ENCODE data around the gene FOXO3.

The FOXO3 gene

DNA sequence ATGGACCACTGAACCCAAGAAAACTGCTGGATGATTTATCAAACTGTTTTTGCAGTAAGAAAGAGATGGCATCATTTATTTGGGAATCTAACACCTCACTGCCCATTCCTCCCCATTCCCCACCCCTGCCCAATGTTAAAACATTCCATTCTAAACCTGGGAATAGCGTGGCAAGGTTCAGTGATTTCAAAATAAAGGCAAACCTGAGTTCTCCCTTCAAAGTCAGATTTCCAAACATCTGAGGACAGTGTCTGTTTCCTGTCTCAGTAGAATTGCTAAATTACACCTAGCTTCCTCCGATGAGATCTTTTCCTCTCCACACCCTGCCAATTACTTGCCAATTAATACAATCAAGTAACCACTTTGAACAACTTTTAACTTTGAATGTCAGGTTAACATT, 160.1 kb downstream of the FOXO3 start:
- FAIRE-seq: no peak

DNA sequence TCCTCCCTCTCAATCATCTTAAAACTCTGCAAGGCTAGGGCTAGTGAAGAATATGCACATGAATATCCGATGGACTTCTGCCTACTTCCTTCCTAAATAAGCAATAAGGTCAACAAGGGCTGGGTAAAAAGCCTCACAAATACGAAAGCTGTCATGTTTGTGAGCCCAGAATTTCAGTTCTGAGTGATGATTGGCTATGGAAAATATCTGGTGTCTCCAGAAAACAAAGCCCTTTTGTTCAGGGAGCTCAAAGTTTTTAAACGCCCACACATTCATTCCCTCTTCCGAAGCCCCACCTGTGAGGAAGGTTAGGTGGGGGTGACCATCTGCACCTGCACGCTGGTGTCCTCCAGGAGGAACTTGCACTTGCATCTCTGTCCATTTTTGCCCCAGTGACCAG, 160.6 kb downstream of the FOXO3 start:
- no peak for FAIRE-seq

DNA sequence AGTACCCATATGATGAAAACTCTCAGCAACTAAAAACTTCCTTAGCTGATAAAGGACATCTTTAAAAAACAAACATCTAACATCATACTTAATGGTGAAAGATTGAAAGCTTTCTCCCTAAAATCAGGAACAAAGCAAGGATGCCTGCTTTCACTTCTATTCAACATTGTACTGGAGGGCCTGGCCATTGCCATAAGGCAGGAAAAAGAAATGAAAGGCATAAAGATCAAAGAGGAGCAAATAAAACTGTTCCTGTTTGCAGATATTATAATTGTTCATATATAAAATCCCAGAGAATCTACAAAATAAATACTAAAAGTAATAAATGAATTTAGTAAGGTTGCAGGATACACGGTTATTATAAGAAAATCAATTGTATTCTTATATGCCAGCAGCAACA, 162.9 kb downstream of the FOXO3 start:
- FAIRE-seq: no peak

DNA sequence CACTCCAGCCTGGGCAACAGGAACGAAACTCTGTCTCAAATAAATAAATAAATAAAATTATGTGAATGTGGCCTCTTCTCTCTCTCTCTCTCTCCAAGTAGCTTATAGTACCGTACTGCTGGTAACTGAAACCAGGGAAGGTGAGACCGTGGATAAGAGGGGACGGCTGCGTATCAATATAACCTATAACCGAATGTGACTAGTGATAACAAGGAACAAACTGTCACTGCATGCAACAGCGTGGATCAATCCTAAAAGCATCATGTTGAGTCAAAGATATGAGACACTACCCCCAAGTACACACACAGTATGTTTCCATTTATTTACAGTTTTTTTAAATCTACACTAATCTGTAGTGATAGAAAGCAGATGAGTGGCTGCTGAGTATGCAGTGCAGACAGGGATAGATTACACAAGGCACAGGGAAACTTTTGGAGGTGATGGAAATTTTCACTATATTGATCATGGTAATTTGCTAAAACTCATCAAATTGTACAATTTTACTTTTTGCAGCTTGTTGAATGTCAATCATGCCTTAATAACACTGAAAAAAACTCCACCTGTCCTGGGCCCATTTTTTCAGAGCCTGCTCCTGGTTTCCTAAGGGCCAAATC, 166.1 kb downstream of the FOXO3 start:
- no peak for FAIRE-seq

DNA sequence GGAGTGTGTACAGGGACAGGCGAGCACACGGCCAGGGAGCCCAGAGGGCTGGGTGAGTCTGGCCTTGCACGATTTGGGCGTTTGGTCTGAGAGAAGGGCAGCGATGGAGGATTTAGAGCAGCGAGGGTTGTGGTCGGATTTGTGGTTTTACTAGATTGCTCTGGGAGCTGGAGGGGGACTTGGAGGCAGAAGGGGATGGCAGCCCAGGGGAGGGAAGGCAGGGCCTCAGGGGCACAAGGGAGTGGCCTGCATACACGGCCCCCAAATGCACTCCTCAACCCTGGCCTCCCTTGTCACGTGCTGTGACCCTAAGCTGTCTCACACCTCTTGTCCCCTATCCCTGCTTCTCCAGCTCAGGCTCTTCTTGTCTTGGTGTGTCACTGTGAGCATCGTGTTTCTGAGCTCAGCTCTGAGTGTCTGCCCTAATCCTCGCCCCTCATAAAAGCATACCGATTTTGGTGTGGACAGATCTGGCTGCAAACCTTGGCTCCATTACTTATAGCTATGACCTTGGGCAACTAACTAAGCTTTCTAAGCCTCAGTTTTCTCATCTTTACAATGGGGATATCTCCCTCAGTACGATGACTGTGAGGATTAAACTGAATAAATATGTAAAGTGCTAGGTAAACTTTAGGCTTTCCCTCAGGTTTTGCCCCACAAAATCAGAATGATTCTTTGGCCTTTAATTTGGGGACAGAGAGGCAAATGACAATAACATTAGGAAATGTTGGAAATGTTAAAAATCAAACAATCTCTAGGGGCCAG, 167.4 kb downstream of the FOXO3 start:
- FAIRE-seq: no peak

DNA sequence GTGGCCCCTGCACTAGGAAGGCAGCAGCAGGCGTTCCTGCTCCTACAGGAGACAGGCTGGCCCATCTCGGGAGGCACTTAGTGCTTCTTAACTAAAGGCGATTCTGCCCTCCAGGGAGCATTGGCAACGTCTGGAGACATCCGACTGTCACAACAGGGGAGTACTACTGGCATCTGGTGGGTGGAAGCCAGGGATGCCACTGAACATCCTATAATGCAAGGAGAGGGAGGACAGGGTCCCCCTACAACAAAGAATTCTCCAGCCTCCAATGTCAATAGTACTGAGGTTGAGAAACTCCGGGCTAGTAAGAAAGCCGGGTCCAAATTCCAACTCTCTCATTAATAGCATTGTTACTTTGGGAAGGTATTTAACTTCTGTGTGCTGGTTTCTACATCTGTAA, 168.1 kb downstream of the FOXO3 start:
- no peak for FAIRE-seq

DNA sequence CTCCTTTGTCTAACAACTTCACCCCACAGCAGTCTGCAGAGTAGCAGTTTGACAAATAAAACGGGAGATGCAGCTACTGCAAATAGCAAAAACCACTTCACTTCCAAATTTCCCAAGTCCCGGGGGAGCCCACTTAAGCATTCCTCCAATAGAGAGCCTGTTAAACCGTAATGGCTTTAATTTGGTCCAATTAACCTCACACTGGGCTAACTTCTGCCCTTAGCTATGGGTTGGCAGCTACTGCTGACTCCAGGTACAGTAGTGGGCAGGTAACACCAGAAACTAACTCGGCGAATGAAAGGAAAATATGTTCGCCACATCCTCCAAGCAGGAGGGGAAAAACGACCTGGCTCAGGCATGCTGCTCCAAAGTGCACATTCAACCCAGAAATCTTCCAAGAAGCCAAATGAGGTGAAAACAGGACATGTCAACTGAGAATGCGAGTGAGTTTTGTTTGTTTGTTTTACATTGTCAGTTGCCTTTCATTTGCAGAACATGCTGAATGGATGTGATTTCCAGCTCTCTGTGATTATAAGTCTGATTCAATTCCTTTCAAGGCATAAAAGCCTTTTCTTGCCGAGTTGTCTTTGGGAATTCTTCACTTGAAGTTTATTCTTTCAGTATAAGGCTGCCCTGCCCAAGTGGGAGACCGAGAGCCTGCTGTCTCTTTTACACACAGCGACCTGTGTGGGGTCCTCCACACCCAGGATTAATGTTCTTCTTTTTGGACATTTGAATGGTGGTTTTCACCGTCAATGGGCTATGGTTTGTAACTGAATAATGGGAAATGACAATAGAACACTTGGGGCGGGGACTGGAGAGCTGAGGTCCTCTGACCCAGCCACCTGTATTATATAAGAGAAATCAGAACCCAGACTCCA, 170.2 kb downstream of the FOXO3 start:
- FAIRE-seq: no peak

DNA sequence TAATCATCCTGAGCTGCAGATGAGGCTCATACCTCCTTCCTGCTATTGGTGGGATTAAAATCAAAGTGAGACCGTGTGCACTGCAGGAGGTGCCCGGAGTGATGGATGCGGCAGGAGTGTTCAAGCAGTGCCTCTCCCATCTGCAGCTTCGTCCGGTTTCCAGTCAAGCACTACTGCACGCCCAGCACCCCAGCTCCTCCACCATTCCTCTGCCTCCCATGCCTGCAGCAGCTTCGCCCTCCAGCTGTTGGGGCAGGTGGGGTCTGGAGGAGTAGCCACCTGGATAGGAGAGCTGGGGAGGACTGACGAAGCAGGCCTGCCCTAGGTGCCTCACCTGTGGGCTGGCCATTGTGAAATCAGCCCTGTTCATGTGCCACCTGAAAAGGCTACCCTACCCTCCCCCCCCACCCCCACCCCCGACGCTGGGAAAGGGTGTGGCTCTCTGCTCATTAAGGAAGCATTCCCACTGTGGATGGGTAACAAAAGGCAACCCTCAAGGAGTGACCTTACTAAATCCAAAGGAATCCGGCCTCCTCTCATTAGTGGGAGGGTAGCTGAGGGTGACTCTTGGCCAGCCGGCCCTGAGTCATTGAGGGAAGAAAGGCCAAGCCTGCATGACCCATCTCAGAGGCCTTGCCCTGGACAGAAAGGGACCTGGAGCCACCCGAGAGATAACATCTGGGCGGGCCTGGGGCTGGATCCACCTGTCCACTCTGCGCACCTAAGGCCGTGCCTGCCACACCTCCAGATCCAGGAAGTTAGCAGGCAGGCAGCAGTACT, 171.6 kb downstream of the FOXO3 start:
- FAIRE-seq: no peak

DNA sequence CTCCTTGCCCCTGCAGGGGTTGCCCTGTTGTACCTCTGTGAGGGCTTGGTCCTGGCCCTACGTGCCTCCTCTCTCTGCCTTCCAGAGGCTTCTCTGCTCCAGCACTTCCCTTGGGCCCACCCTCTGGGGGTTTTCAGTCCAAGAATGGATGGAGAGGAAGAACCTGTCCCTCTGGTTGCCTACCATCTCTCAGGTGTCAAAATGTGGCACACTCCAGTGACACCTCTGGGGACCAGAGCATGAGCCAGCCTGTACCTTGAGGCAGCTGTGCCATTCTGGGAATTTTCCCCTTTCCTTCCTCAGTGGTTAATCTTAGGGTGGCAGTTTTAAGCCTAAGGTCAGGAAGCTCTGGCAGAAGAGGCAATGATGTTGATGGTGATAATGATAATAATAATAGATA, 172.3 kb downstream of the FOXO3 start:
- FAIRE-seq: no peak

DNA sequence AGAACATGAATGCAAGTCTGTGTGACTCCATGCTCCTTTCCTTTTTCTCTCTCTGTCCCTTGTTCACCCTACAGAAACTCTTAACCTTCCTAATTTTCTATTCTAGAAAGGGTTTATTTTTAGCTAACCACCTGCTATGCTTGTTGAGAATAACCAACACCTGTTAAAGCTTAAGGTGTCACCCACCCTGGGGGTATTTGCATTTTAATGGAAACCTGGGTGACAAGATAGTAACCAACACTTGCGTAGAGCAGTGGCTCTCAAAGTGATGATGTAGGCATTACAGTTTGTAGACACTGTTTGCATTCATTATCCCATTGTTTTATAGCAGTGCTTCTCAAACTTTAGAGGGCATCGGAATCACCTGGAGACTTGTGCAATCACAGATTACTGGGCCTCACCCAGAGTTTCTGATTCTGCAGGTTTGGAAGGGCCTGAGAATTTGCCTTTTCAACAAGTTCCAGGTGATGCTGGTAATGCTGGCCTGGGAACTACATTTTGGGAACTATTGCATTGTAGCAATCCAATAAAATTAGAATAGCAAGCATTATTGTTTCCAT, 173.1 kb downstream of the FOXO3 start:
- no peak for FAIRE-seq

Measured in TTC549 (cell line).